Bronchial epithelial cell (primary cell): ENCODE results near the gene PFKFB3. TPM values are rescaled to one million over a fixed set of nuclear protein-coding genes. Genes with fewer than 3 reads are reported as not detected.
A peak's percentile ranks its signal among the peaks of the same experiment; 100 is the strongest.
"Not testable (repeated sequence)": the region's sequence is repeated elsewhere in the genome, so short reads cannot be mapped to it uniquely, and the experiment has no call there.

Experiments
- DNase-seq: peaks from one replicate; pipeline ENCODE4 v3.0.0-alpha.2; 2010; ENCODE audit warnings: low read depth
- FAIRE-seq: peaks from 2 replicates; lab custom pipeline; 2011; peaks lifted over from hg19 to GRCh38; lab: Jason Lieb, UNC
- H3K27me3 ChIP-seq: 2 replicates; pipeline ENCODE4 v1.5.1; 2011; ENCODE audit warnings: low read length; ENCODE audit not compliant: control insufficient read depth, insufficient read depth
- H3K36me3 ChIP-seq: 2 replicates; pipeline ENCODE4 v1.5.1; 2011; ENCODE audit warnings: low read length; ENCODE audit not compliant: control insufficient read depth, insufficient read depth
- H3K4me3 ChIP-seq: 2 replicates; pipeline ENCODE4 v1.5.1; 2011; ENCODE audit warnings: mild to moderate bottlenecking, low read depth, low read length, control low read depth
- CTCF ChIP-seq: IDR thresholded peaks from 2 replicates; pipeline ENCODE4 v1.5.1; 2011; ENCODE audit warnings: mild to moderate bottlenecking, moderate library complexity, low read length, control low read depth, inconsistent platforms; ENCODE audit not compliant: insufficient read depth, severe bottlenecking
- total RNA-seq: library from RNA; depleted of rRNA; stranded (reverse); fragments of >200 nt; gene quantifications from 2 replicates; pipeline ENCODE4 v1.2.1, GENCODE V29; 2014

The PFKFB3 gene
- total RNA-seq, 1 donor from 2014 or later: 18.7 TPM

- no peaks in the 10 kb centered on the region for H3K27me3 ChIP-seq
- FAIRE-seq (no peak), DNase-seq (no peak)
- no peaks in the 10 kb centered on the region for H3K36me3 ChIP-seq
- TF ChIP-seq CTCF: no peak
- no peak overlapping the region for H3K4me3 ChIP-seq
Measured at GRCh38 chr10:6282454-6282958, 79.8 kb downstream of the PFKFB3 start.

- Histone ChIP-seq H3K4me3 (no peak overlapping the region), H3K36me3 (no peaks in the 10 kb centered on the region), H3K27me3 (no peaks in the 10 kb centered on the region)
- FAIRE-seq (no peak), DNase-seq (no peak)
- TF ChIP-seq CTCF: no peak
Measured at GRCh38 chr10:6283655-6284054, 80.9 kb downstream of the PFKFB3 start.

DNA sequence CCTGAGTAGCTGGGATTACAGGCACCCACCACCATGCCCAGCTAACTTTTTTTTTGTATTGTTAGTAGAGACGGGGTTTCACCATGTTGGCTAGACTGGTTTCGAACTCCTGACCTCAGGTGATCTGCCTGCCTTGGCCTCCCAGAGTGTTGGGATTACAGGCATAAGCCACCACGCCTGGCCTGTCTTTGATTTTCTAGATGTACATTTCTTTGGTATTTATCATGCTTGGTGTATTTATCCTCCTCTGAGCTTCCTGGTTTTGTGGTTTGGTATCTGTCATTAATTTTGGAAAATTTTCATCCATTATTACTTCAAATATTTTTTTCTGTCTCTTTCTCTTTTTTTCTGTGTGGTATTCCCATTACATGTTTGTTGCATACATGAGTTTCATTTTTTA, 87.9 kb downstream of the PFKFB3 start:
- FAIRE-seq: not testable (repeated sequence)

DNA sequence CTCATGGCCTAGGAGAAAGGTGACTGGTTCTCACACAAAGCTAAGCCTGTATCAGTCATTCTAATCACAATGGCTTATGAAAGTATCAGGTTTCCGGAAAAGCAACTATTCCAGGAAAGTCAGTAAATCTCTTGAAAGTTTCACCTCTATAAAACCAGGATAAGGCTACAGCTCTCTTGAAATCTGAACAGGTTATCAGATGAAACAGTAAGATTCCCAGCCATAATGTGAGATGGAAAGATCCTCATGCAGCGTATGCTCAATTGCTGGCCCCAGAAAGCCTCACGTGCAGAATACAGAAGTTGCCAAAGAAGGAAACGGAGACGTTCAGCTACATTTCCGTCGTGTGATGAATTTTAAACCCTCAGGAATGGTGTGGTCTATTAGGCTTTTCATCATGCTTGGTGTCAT, 90.0 kb downstream of the PFKFB3 start:
- Histone ChIP-seq H3K36me3 (no peaks in the 10 kb centered on the region), H3K4me3 (no peak overlapping the region), H3K27me3 (no peaks in the 10 kb centered on the region)
- no peak for TF ChIP-seq CTCF
- FAIRE-seq (no peak), DNase-seq (peak; percentile 64)

More for the DNA sequence above, 87.9 kb downstream of the PFKFB3 start:
- not testable (repeated sequence) for H3K36me3 ChIP-seq, H3K4me3 ChIP-seq, H3K27me3 ChIP-seq
- peak; percentile 44 for DNase-seq

GRCh38 chr10:6296425-6296824, 93.7 kb downstream of the PFKFB3 start:
- FAIRE-seq, H3K36me3 ChIP-seq, H3K4me3 ChIP-seq, H3K27me3 ChIP-seq, DNase-seq: not testable (repeated sequence)

GRCh38 chr10:6296828-6297251, 94.1 kb downstream of the PFKFB3 start:
- no peak for DNase-seq
- no peaks in the 10 kb centered on the region for H3K27me3 ChIP-seq
- H3K4me3 ChIP-seq: no peak overlapping the region
- TF ChIP-seq CTCF: no peak
- no peak for FAIRE-seq
- no peaks in the 10 kb centered on the region for H3K36me3 ChIP-seq

DNA sequence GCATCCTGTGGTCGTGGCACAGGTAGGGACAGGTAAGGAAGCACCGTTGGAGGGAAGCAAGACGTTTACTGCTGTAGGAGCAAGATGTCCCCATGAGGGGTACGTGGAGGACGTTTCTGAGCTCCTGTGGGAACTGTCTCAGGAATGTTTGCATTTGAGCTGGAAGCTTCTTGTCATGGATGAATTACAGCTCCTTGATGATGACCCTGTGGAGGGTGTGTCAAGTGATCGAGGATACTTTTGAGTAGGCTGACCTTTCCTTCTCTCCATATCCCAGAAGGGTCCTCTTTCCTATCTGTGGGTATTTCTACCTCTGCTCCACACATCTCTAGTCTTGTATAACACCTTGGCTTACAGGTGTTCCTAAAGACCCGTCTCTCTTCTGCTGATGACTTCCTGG, 94.8 kb downstream of the PFKFB3 start:
- FAIRE-seq: no peak
- H3K4me3 ChIP-seq: no peak overlapping the region
- no peaks in the 10 kb centered on the region for H3K36me3 ChIP-seq
- no peak for TF ChIP-seq CTCF
- H3K27me3 ChIP-seq: no peaks in the 10 kb centered on the region
- no peak for DNase-seq
